Lower lobe of right lung (tissue), 2 donors: ENCODE measurements around the gene PHKB. TPM values are rescaled to one million over a fixed set of nuclear protein-coding genes. Genes with fewer than 3 reads are reported as not detected.

Experiments
- ATAC-seq, 2 donors: fragments of 200-7000 bp; cut with Tn5 transposase; one replicate each; pipeline ENCODE4 v1.9.1; 2020 to 2022; ENCODE audit warnings: mild to moderate bottlenecking in 2 of 2, moderate library complexity in 2 of 2
- DNase-seq: peaks from one replicate; pipeline ENCODE4 v3.0.0-alpha.2; 2020
- H3K27ac ChIP-seq: fragments of 200-600 bp; one replicate; pipeline ENCODE4 v1.8.0; 2022
- H3K27me3 ChIP-seq: fragments of 200-600 bp; one replicate; pipeline ENCODE4 v1.8.0; 2022; ENCODE audit warnings: low read depth
- H3K36me3 ChIP-seq: fragments of 200-600 bp; one replicate; pipeline ENCODE4 v1.8.0; 2022; ENCODE audit warnings: mild to moderate bottlenecking
- H3K4me1 ChIP-seq: fragments of 200-600 bp; one replicate; pipeline ENCODE4 v1.8.0; 2022
- H3K4me3 ChIP-seq: fragments of 200-600 bp; one replicate; pipeline ENCODE4 v1.8.0; 2022; ENCODE audit warnings: mild to moderate bottlenecking
- H3K9me3 ChIP-seq: fragments of 200-600 bp; one replicate; pipeline ENCODE4 v1.8.0; 2022
- CTCF ChIP-seq: fragments of 200-600 bp; IDR thresholded peaks from one replicate; pipeline ENCODE4 v1.8.0; 2022; ENCODE audit warnings: antibody characterized with exemption, mild to moderate bottlenecking
- intact Hi-C: fragments of 100-400 bp; cut with DNase I; formaldehyde crosslinking; loops from one replicate; pipeline ENCODE4 v1.11.0; 2022
- total RNA-seq: library from RNA; stranded (reverse); fragmentation: NEBNext Ultra II Directional; extraction: Animal tissue kit (Norgen Biotek cat#: 25700); gene quantifications from one replicate; pipeline ENCODE4 v1.2.1, GENCODE V29; 2021
- donor health status: DM: no; HTN: yes; CAD: no; lungs with severe emphysema.

Gene PHKB
- total RNA-seq, 1 donor from 2014 or later, result 95.1 TPM

GRCh38 chr16:47458331-47458730, 2.8 kb upstream of the PHKB start:
- no peaks in the 10 kb centered on the region for H3K9me3 ChIP-seq
- H3K27ac ChIP-seq, result no peak overlapping the region
- no peaks in the 10 kb centered on the region for H3K27me3 ChIP-seq
- no peak for ATAC-seq
- no peak for TF ChIP-seq CTCF
- H3K4me3 ChIP-seq, result no peak overlapping the region
- intact Hi-C loops, result no loop called here
- DNase-seq, result no peak
- H3K36me3 ChIP-seq, result peaks cover 22% of the 10 kb centered on the region
- H3K4me1 ChIP-seq, result peaks cover 32% of the 10 kb centered on the region

GRCh38 chr16:47459603-47460002, 1.5 kb upstream of the PHKB start:
- TF ChIP-seq CTCF, result no peak
- Histone ChIP-seq H3K27me3 (no peaks in the 10 kb centered on the region), H3K4me3 (peak overlapping the region; percentile 89), H3K4me1 (peaks cover 44% of the 10 kb centered on the region), H3K27ac (peak overlapping the region; percentile 99), H3K9me3 (no peaks in the 10 kb centered on the region), H3K36me3 (peaks cover 11% of the 10 kb centered on the region)
- no peak for ATAC-seq
- intact Hi-C loops, result no loop called here
- DNase-seq, result no peak

GRCh38 chr16:47460359-47460710, 796 bp upstream of the PHKB start:
- peak overlapping the region; percentile 89 for H3K4me3 ChIP-seq
- intact Hi-C loops, result no loop called here

GRCh38 chr16:47461598-47462266, 601 bp downstream of the PHKB start:
- H3K27ac ChIP-seq, result peak overlapping the region; percentile 99
- DNase-seq (no peak), ATAC-seq (peak; percentile 81 to 84)
- no peak for TF ChIP-seq CTCF
- H3K4me3 ChIP-seq, result peak overlapping the region; percentile 89
- H3K4me1 ChIP-seq, result peaks cover 64% of the 10 kb centered on the region
- intact Hi-C loops, result no loop called here
- no peaks in the 10 kb centered on the region for H3K9me3 ChIP-seq
- H3K36me3 ChIP-seq, result peaks cover 6% of the 10 kb centered on the region
- no peaks in the 10 kb centered on the region for H3K27me3 ChIP-seq

More at GRCh38 chr16:47460359-47460710, 796 bp upstream of the PHKB start:
- Histone ChIP-seq H3K27me3 (no peaks in the 10 kb centered on the region), H3K4me1 (peaks cover 52% of the 10 kb centered on the region), H3K36me3 (peaks cover 6% of the 10 kb centered on the region), H3K27ac (peak overlapping the region; percentile 99), H3K9me3 (no peaks in the 10 kb centered on the region)
- no peak for DNase-seq
- ATAC-seq, result peak in 1 of 2 donors; percentile 25
- TF ChIP-seq CTCF, result no peak

- no peak for ATAC-seq
- Histone ChIP-seq H3K4me1 (peaks cover 67% of the 10 kb centered on the region), H3K36me3 (no peaks in the 10 kb centered on the region), H3K4me3 (no peak overlapping the region), H3K27me3 (no peaks in the 10 kb centered on the region), H3K9me3 (no peaks in the 10 kb centered on the region), H3K27ac (no peak overlapping the region)
- no peak for DNase-seq
- intact Hi-C loops, result no loop called here
- no peak for TF ChIP-seq CTCF
Observed at GRCh38 chr16:47463771-47464624, 2.9 kb downstream of the PHKB start.
